Germinal center (tissue), 1 donor: ENCODE data around the gene ALKBH7.

ENCODE experiments used
- DNase-seq: peaks from one replicate; pipeline ENCODE4 v3.0.0; 2012; ENCODE audit warnings: mixed read lengths, low spot score

ALKBH7 gene

GRCh38 chr19:6424195-6424938 lies 51.8 kb downstream of the ALKBH7 start, which contains the start of gene KHSRP:
Gene KHSRP (minus strand): TSS chr19:6424811. CDS start chr19:6424701, 110 bp downstream.
- DNase-seq = peak; percentile 51
